Fibroblast of the conjunctiva (primary cell): Measurements from ENCODE around the gene NLGN4Y.

ENCODE experiments used
- DNase-seq: peaks from one replicate; pipeline ENCODE4 v3.0.0-alpha.2; 2010; ENCODE audit warnings: low read depth

Gene NLGN4Y

DNA sequence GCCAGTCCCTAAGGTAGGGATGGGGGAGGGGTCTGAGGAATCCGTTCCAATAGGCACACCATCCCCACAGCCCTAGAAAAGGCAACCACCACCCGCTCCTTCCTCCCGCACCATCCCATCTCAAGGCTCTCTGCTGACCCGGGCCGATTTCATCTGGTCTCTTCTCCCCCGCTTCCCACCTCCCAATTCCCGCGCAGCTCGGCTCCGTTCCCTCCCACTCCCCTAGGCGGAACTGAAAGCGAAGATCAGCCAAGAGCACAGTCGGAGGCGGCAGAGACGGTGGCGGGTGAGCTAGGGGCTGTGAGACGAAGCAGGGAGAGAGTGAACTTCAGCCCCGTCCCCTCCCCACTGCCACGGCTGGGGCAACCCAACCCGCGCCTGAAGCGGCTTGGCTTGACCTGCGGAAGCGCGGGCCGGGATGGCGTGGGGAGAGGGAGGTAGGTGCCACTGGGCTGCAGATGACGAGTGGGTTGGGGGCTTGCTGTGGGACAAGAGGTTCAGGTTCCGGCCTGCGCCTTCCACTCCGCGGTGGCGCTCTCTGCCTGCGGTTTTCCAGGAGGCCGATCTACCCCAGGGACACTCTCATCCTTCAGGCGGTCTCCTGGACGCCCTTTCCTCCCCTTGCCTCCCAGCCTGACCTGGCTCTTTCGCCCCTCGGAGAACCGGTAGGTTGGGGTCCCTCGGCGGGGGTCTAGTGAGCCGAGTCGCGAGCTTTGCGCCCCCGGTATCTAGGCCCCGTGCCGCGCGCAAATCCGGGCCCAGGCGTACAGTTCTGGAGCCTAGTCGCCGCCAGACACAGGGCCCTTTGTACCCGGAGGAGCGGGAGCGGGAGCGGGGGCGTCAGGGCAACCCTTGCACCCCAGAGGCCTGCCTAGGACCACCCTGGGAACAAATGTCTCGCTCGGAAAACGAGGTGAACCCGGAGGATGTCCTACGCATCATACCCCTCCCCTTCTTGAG is at the start of gene NLGN4Y:
NLGN4Y (plus strand) TSS at position 258 of the 960 bp plus-strand sequence. CDS start 97,591 bp downstream, outside the sequence.
- no peak for DNase-seq

DNA sequence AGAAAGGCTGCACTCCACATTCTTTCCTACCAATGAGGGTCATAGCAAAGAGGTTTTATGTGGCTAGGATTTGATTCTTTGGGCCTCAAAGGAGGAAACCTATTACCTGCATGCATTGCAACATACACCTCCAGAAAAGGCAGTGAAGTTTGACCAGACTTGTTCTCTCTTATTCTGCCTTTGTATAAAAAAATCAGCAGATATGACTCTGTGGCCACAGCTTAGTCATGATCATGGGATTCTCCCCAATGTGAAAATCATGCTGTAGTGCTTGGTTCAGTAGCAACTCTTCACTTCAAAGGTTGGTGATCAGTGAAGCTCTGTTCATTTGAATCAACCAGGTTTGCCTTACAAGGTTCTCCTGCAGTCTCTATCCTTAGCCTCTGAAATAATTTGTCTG is 38.4 kb upstream of the NLGN4Y start:
- DNase-seq, result no peak

DNA sequence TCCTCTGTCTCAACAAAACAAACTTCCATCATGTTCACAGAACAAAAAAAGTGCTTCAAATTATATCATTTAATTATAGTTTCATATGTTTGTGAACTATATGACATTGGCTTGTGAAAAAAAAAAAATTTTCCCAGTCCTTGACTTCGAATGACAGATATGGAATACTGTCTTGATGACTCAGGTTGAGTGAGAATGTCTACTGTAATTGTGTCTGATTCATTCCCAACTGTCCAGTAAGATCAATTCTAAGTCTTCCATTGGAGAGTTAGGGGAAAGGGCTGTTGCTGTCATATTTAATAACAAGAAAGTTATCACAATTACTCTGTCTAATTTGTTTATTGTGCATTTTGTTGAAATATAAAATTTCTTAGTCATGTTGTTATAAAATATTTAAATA is 34.1 kb upstream of the NLGN4Y start:
- no peak for DNase-seq

DNA sequence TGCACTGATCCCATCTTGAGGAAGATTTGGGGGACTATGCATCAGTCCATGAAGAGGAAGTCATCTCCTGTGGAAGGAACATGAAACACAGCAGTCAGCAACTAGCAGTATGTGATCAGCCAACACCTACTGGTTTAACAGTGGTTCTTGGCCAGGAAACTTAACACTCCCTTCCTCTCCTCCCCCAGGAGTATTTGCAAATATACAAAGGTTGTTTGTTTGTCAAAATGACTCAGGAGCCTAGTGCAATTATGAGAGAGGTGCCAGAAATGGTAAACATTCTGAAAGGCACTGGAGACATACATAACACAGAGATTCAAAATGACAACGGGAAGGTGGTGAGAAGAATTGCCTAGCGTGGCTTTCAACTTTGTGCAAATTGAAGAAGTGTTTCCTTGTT is 26.3 kb upstream of the NLGN4Y start:
- no peak for DNase-seq

DNA sequence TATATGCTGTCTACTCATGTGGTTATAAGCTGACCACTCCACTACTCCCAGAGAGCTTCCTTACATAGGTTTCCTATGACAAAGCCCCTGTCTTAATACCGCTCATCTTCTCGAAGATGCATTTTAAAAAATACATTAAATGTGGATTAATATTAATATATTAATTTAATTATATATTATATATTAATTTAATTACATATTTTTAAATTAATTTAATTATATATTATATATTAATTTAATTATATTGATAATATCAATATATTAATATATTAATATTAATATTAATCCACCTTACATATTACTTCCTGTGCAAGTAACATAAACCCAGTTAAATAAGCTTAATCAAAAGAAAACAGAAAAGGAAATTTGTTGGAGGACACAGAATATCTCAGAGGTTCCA is 19.7 kb upstream of the NLGN4Y start:
- DNase-seq, result no peak

DNA sequence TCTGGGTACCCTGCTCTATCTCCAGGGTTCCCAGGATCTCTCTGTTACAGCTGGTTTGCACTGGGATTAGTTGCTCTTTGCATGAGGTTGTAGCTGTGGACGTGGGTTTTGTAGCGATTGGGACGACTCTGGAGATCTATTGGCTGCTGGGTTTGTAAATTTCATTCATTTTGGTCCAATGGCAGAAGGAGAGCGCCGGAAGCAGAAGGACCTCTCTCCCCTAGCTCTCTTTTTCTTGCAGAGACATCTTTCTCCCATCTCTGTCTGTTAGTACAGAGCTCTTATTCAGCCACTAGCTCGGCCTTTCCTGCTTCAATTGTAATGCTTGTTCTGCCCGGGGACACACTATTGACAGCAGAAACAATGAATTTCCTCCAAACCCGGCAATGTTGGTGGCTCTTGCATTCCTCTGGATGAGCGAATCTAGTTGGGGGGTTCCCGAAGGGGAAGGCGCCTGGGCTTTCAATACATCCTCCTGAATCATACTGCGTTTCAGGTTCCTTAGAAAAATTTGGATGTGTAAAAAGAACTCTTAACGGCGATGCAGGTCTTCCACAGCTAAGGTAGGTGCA is 1.9 kb upstream of the NLGN4Y start:
- DNase-seq, result no peak

DNA sequence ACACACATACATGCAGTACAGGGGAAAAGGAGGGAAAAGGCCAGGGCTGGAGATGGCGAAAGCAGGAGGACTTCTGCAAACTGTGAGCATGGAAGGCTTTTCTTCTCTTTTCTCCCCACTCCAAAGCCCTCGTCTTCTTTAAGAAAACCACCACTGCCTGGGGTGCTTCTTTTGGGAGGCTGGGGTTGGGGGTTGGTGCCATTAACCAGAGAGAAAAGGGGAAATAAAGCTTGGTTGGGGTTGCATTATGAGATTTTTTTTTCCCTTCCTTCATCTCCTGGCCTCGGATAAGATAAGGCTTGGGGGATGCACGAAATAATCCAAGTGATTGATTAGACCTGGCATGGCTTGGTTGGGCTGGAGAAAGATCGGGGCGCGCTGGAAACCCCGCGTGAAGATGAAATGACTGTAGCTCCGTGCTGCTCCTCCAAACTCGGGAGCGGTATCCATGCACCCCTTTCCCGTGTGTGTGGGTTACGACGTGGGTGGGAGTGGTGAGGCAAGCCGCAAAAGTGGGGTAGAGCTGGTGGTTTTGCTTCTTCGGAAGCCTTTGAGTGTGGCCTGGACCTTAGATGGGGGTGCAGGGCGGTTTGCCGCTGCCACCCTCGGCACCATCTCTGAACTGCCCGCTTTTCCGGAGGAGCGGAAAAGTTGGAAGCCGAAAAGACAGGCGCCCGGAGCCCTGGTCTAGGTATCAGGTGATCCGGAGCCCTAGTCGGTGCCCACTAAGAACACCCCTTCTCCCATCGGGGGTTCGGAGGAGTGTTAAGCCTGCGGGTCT is 648 bp upstream of the NLGN4Y start:
- DNase-seq, result no peak

DNA sequence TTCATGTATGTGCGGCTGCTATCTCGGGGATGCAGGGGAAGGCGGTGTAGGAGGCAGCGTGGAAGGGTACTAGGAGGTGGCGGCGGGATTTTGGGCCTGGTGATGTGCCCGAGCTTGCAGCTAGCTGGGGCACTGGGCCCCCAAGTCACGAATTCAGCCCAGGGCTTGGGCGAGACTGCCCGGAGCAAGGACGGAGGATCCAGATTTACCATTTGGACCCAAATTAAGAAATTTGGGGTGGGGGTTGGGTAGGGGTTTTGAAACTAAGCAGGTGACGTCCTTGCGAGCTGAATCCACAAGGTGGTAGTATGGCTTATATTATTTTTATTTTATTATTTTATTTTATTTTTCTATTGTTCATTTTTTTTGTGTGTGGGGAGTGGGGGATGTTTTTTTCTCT is 986 bp downstream of the NLGN4Y start:
- no peak for DNase-seq

DNA sequence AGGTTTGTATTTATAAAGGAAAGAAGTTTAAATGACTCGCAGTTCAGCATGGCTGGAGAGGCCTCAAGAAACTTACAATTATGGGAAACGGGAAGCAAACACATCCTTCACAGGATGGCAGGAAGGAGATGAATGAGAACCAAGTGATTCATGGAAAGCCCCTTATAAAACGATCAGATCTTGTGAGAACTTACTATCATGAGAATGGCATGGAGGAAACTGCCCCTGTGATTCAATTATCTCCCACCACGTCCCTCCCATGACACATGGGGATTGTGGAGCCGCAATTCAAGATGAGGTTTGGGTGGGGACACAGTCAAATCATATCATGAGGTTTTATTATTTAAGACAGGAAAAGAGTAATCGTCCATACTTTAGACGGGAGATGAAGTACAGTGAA is 4.0 kb downstream of the NLGN4Y start:
- DNase-seq, result no peak

DNA sequence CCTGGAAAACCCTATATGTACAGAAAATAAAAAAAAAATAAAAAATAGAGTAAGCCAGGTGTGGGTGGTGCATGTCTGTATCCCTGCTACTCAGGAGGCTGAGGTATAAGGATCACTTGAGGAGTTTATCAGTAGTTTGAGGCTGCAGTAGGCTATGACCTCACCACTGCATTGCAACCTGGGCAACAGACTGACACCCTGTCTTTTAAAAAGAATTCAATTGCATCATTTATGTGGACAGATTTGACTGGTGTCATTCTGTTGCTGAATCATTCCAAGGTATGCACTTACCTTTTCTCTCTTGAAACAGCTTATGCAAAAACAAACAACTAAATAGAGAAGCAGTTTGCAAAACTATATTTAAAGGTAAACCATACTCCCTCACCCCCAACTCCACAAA is 12.4 kb downstream of the NLGN4Y start:
- DNase-seq, result no peak

DNA sequence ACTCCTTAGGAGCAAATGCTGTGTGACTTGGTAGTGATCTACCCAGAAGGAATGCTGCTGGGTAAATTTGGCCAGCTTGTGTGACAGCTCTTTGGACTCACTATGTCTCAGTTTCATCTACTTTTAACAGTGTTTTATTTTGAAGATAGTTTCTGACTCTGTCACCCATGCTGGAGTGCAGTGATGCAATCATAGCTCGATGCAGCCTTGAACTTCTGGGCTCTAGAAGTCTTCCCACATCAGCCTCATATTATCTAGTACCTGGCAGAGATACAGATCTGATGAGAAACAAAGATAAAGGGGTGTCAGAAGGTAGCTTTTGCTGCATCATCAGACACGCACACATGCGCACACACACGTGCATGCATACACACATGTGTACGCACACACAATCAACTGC is 19.2 kb downstream of the NLGN4Y start:
- no peak for DNase-seq

DNA sequence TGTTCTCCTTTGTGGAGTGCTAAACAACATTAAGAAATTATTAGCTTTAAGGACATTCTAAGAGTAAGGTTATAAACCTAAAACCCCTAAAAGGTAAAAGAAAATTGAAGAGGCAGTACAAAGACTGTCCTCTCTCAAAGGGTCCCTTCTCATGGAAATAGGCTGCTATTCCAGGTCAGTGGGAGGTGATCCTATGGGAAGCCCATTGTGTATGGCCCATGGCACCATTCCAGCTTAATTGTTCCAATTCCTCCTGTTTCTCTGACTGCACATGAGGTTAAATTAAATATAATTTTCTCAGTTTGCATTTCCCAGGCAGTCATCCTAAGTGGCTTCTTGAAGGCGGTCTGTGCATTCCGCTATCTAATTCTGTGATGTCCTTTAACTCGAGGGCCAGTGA is 57.0 kb downstream of the NLGN4Y start:
- DNase-seq, result no peak

DNA sequence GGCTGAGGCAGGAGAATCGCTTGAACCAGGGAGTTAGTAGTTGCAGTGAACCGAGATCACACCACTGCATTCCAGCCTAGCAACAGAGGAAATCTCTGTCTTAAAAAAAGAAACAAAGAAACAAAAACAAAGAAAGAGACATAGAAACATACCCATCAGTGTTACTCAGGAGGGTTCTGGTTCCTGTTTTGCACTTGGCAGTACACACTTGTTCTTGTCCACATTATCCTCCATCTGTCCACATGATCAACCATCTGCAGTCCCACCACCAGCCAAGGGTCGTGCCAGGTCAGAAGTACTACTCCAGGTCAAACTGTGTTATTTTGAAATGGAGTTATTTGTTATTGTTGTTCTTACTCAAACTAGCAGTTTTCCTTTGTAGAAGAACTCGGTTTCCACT is 62.4 kb downstream of the NLGN4Y start:
- DNase-seq, result no peak

DNA sequence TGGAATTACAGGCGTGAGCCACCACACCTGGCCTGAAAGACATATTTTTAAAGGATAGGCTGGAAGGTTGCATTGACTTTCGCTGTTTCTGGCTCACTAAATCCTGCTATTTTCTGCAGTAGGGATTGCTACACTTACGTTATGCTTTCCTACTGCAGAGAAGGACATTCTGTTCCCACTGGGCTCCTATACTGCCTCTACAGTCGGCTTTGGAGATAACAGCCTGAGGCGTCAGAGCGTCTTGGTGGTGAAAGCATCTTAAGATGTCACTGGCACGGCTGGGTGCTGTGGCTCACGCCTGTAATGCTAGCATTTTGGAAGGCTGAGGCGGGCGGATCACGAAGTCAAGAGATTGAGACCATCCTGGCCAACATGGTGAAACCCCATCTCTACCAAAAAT is 77.0 kb downstream of the NLGN4Y start:
- no peak for DNase-seq

DNA sequence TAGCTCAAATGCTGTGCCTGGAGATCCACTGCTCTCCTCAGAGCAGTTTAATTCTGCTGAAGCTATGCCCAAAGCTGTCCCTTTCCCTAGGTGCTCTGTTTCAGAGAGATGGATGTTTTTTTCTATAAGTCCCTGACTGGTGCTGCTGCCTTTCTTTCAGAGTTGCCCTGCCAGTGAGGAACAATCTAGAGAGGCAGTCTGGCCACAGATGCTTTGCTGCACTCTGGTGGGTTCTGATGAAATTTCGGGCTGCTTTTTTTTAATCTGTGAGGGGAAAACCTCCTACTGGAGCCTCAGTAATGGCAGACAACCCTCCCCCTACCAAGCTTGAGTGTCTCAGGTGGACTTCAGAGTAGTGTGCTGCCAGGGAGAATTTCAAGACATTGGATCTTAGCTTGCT is 93.3 kb downstream of the NLGN4Y start:
- DNase-seq, result no peak

DNA sequence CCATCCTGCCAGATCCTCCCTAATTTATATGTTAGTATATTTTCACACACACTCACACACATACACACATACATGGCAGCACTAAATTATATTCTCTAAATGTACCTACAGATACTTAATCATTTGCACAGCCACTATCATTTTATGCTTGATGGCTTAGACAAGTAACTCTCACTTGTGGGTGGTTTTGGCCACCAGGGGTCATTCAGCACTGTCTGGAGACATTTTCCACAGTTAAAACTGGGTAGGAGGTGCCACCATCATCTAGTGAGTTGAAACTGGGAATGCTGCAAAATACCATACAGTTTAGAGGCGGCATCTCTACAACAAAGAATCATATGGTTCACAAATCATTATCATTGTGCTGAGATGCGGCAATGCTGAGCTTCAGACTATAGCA is 94.2 kb downstream of the NLGN4Y start:
- no peak for DNase-seq

DNA sequence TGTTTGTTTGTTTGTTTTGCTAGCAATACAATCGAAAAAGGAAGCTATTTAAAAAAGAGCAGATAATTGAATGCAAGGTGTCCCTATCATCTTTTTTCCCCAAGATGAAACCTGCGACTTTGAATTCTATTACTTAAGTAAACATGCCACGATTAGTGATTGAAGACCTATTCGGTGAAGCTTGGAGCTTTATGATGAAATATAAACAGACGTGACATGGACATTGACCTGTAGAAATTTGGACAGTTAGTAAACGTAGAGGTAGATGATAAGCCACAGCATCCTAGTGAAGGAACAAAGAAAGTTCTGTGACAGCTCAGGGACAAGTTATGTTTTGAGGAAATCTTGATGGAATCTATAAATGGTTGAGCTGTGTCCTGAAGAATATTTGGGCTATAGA is 103.9 kb downstream of the NLGN4Y start:
- no peak for DNase-seq

DNA sequence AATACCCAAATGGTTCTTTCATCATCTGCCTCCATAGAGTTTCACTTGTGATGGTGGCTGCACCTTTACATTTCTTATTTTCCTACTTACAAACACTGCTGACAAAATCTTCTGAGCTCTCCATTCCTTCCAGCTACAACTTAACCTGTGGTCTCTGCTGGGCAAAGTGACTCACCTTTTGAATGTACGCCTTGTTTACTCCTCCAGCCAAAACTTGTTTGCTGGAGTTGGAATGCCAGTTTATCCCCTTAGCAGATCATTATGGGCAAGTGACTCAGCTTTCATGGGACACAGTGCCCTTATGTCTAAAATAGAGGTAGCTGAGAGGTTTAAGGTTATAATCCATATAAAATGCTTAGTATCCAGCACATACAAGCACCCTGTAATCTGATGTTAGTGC is 107.3 kb downstream of the NLGN4Y start:
- DNase-seq, result no peak

DNA sequence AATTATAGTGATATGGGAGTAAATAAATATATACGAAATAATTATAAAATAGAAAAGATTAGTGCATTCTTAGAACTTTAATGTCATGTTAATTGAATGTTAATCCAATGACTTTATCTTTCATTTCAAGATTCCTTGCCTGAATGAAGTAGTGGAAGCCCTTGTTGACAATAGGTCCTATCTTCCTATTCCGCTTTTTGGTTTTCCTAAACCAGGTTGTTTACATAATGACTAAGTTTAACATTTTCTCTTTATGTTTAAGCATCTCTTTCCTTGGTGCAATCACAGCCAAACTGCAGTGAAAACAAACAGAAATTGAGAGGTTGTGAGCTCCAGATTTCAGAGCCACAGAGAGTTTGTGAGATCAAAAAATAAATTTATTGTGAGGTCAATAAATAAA is 109.4 kb downstream of the NLGN4Y start:
- DNase-seq, result no peak

DNA sequence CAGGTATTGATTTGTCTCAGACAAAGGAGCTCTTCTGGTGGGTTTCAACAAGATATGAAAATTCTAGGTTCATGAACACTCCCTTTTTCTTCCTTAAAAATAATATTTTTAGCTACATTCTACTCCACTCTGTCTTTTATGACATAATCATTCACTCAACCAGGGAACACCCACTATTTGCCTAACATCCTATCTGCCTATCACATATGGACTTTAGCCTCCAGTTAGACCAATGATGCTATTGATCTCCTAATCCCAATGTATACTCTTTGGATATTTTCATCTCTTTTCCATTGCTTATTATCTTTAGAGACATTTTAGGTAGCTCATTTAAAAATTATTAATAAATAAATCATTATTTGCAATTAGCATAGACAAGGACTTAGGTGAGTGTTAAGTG is 110.6 kb downstream of the NLGN4Y start:
- DNase-seq, result no peak

DNA sequence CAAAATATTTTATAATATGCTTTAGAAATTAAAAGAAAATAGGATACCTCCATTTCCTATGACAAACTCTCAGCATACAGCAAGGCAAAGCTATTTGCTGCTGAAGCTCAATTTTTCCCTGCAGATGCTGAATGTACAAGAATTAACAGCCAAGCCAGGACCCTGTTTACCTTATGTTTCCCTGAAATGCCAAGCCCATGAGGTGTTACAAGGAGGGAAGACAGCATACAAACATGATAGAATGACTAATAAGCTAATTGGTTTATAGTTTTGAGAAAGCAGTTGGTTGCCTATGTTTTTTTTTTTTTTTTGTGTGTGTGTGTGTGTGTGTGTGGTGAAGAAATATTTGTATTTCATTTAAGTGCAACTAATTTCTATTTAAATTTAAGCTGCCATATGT is 113.2 kb downstream of the NLGN4Y start:
- no peak for DNase-seq

DNA sequence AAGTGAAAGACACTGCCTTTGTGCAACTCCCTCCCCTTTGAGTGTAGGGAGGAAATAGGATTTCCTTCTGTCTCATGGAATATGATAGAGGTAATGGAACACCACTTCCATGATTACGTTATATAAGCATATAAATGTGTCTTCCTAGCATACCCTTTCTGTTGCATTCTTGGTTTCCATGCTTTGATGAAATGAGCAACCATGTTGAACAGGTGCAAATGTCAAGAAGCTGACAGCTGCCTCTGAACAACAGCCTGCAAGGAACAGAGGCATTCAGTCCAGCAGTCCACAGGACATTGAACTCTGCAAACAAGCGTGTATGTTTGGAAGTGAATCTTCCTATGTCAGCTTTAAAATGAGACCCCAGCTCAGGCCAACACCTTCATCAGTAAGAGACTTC is 117.5 kb downstream of the NLGN4Y start:
- DNase-seq, result no peak
